ENCODE results near the gene LIN9. TPM values are rescaled to one million over a fixed set of nuclear protein-coding genes. Genes with fewer than 3 reads are reported as not detected.
A peak's percentile ranks its signal among the peaks of the same experiment; 100 is the strongest.

LIN9 gene
- total RNA-seq, 2 experiments from 2014 or later = 1.3 to 1.5 TPM

DNA sequence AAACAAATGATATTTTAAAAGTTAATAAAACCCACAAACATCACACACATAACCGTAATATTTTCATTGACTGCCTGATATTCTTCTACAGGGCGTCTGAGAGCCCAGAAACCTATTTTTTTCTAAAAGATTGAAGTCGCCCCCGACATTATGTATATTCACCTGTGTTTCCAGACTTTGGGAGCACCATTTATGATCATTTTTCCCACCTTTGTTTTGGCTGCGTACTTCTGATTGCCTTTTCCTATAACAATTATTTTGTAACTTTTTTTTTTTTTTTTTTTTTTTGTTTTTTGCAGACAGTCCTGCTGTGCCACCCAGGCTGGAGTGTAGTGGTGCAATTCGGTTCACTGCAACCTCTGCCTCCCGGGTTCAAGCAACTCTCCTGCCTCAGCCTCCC lies 121.6 kb downstream of the LIN9 start:
- Mint-ChIP-seq H3K27ac (peak overlapping the region; percentile 89), H3K27me3 (no peaks in the 10 kb centered on the region), H3K4me1 (ENCODE audit: low read depth) (peaks cover 26% of the 10 kb centered on the region), H3K36me3 (ENCODE audit: low read depth) (peaks cover 22% of the 10 kb centered on the region), H3K9me3 (no peaks in the 10 kb centered on the region), H3K4me3 (peak overlapping the region; percentile 97)
- intact Hi-C loops (cut with DNase I, micrococcal nuclease) = loop anchor here in 1 of 2 experiments (5.0 to 10.0 kb wide), 3 partner anchors 120 to 743 kb away; partner anchors contain the start of genes H3-3A and LIN9
- H3K4me3 ChIP-seq (ENCODE audit: low read length) = peak overlapping the region; percentile 93
- POLR2A ChIA-PET = interaction anchor here (1.0 to 4.0 kb wide), 2 partner anchors 62 to 125 kb away, joined by 3 to 28 read pairs; partner anchors contain the start of gene H3-3A
- CTCF ChIA-PET = no interaction called here
- no peaks in the 10 kb centered on the region for H3K27me3 ChIP-seq (ENCODE audit: control insufficient read depth in 1 of 2, insufficient read depth in 2 of 2, low read length in 2 of 2)
- no peak for DNase-seq
- peaks cover 30% of the 10 kb centered on the region for H3K4me1 ChIP-seq (ENCODE audit: insufficient read depth, low read length)
- H3K36me3 ChIP-seq (ENCODE audit: insufficient read depth, low read length) = no peaks in the 10 kb centered on the region
- no peak overlapping the region for H3K27ac ChIP-seq (ENCODE audit: low read depth in 1 of 2, low read length in 2 of 2)
- H3K9me3 ChIP-seq (ENCODE audit: control insufficient read depth in 1 of 2, insufficient read depth in 1 of 2, low read length in 2 of 2) = no peaks in the 10 kb centered on the region
- TF ChIP-seq CTCF (IDR thresholded peaks at IDR 0.05) = no peak
- no peak for ATAC-seq (ENCODE audit: poor library complexity)

DNA sequence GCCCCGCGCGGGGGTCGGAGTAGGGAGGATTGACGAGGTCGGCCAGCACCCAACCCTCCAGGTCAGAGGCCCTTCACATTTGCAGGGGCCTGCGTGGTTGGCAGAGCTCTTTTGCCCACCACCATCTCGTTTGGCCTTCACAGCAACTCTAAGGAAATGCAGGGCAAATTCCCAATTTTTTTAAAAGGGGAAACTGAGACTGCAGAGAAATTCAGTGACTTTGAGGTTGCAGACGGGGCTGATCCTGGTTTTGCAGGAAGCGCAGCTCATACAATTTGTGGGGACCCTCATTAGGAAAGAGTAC lies 122.0 kb downstream of the LIN9 start:
- intact Hi-C loops (cut with DNase I, micrococcal nuclease) = loop anchor here in 1 of 2 experiments (5.0 to 10.0 kb wide), 3 partner anchors 120 to 742 kb away; partner anchors contain the start of genes H3-3A and LIN9
- H3K4me1 ChIP-seq (ENCODE audit: insufficient read depth, low read length) = peaks cover 34% of the 10 kb centered on the region
- H3K27me3 ChIP-seq (ENCODE audit: control insufficient read depth in 1 of 2, insufficient read depth in 2 of 2, low read length in 2 of 2) = no peaks in the 10 kb centered on the region
- Mint-ChIP-seq H3K27me3 (no peaks in the 10 kb centered on the region), H3K36me3 (ENCODE audit: low read depth) (peaks cover 26% of the 10 kb centered on the region), H3K9me3 (no peaks in the 10 kb centered on the region), H3K4me1 (ENCODE audit: low read depth) (peaks cover 30% of the 10 kb centered on the region), H3K4me3 (peak overlapping the region; percentile 97), H3K27ac (peak overlapping the region; percentile 89)
- DNase-seq (no peak), ATAC-seq (ENCODE audit: poor library complexity) (no peak)
- POLR2A ChIA-PET = interaction anchor here (0.8 to 4.0 kb wide), 3 partner anchors 62 to 221 kb away, joined by 3 to 28 read pairs (median 4); partner anchors contain the start of genes H3-3A and PARP1
- no peak for TF ChIP-seq CTCF (IDR thresholded peaks at IDR 0.05)
- peak overlapping the region; percentile 70 to 80 for H3K27ac ChIP-seq (ENCODE audit: low read depth in 1 of 2, low read length in 2 of 2)
- H3K36me3 ChIP-seq (ENCODE audit: insufficient read depth, low read length) = no peaks in the 10 kb centered on the region
- CTCF ChIA-PET = no interaction called here
- H3K9me3 ChIP-seq (ENCODE audit: control insufficient read depth in 1 of 2, insufficient read depth in 1 of 2, low read length in 2 of 2) = no peaks in the 10 kb centered on the region
- H3K4me3 ChIP-seq (ENCODE audit: low read length) = peak overlapping the region; percentile 93

DNA sequence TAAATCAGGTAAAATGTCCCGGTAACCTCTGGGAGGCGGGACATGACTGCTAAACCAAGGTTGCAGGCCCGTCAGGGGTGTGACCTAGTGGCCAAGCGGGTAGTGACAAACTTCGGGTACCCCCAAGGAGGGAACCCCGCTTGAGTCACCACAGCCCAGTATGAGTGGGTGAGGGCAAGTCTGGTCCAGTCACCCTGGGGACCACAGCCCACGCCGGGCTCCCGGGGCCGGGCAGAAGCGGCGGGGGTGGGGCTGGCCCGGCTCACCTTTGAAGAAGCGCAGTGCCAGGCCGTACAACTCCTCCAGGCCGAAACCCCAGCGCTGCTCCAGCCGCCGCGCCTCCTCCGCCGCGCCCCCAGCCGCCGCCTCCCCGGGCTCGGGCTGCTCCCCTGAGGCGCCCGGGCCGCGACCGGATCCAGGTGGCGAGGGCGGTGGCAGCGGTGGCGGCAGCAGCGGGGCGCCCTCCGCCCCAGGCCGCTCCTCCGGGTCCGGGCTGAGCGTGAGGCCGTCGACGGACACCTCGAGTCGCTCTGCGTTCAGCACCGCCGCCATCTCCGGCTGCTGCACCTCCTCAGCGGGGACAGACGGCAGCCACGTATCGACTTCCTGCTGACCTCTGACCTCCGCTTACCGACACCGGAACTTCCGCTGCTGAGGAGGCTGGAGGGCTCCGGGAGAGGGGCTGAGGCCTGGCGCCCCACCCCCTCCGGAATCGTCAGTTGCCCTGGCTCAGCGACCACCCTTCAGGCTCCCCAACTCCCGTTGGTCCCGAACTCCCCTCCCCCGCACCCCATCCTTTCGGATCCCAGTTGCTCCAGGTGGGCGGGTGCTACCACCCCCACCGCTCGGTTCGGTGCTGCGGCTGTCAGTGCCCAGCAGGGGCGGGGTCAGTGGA lies 122.6 kb downstream of the LIN9 start, which contains the start of gene ACBD3:
Gene ACBD3 (minus strand): TSS at position 618 of the 895 bp plus-strand sequence. CDS start 66 bp downstream, at position 552.
- Mint-ChIP-seq H3K4me1 (ENCODE audit: low read depth) (peaks cover 36% of the 10 kb centered on the region), H3K4me3 (peak within 1 kb of the TSS; percentile 98), H3K36me3 (ENCODE audit: low read depth) (peaks cover 32% of the 10 kb centered on the region), H3K9me3 (no peaks in the 10 kb centered on the region), H3K27ac (peak within 1 kb of the TSS; percentile 89), H3K27me3 (no peaks in the 10 kb centered on the region)
- ATAC-seq (ENCODE audit: poor library complexity) (peak; percentile 98), DNase-seq (peak; percentile 73 to 94 (median 79))
- Histone ChIP-seq H3K4me3 (ENCODE audit: low read length) (peak within 1 kb of the TSS; percentile 93), H3K4me1 (ENCODE audit: insufficient read depth, low read length) (peaks cover 38% of the 10 kb centered on the region), H3K9me3 (ENCODE audit: control insufficient read depth in 1 of 2, insufficient read depth in 1 of 2, low read length in 2 of 2) (no peaks in the 10 kb centered on the region), H3K36me3 (ENCODE audit: insufficient read depth, low read length) (peaks cover 1% of the 10 kb centered on the region), H3K27ac (ENCODE audit: low read depth in 1 of 2, low read length in 2 of 2) (peak within 1 kb of the TSS; percentile 70 to 80), H3K27me3 (ENCODE audit: control insufficient read depth in 1 of 2, insufficient read depth in 2 of 2, low read length in 2 of 2) (no peaks in the 10 kb centered on the region)
- no peak for TF ChIP-seq CTCF (IDR thresholded peaks at IDR 0.05)
- CTCF ChIA-PET = interaction anchor here (2.4 kb wide), 1 partner anchor 11 kb away, joined by 11 read pairs; no protein-coding TSS in a partner anchor
- intact Hi-C loops (cut with DNase I, micrococcal nuclease) = loop anchor here in 1 of 2 experiments (5.0 to 10.0 kb wide), 3 partner anchors 121 to 742 kb away; partner anchors contain the start of genes H3-3A and LIN9
- POLR2A ChIA-PET = interaction anchor here (0.8 to 4.0 kb wide), 5 partner anchors 11 to 222 kb away, joined by 3 to 28 read pairs (median 3); partner anchors contain the start of genes H3-3A and PARP1

Measured in CD4-positive, alpha-beta T cell (primary cell).